ENCODE results near the gene CALN1.

- no peak for TF ChIP-seq ZFP36 (IDR thresholded peaks at IDR 0.05; ENCODE audit: low read depth, low read length, partially characterized antibody)
- TF ChIP-seq JUNB (CRISPR knock-in tag; conservative IDR thresholded peaks at IDR 0.05), result no peak
- TF ChIP-seq EZH2 (IDR thresholded peaks at IDR 0.05; ENCODE audit: borderline replicate concordance, low read depth, low read length), result no peak
- no peak for TF ChIP-seq ESRRA (IDR thresholded peaks at IDR 0.05; ENCODE audit: borderline replicate concordance, low read depth)
- TF ChIP-seq CTCF (IDR thresholded peaks at IDR 0.05 in 2 of 3, conservative IDR thresholded peaks at IDR 0.05 in 1 of 3; ENCODE audit: insufficient read depth in 2 of 3, low read depth in 1 of 3, low read length in 3 of 3), result no peak
- TF ChIP-seq USF2 (CRISPR knock-in tag; IDR thresholded peaks at IDR 0.05), result no peak
- TF ChIP-seq, protein P1, sequence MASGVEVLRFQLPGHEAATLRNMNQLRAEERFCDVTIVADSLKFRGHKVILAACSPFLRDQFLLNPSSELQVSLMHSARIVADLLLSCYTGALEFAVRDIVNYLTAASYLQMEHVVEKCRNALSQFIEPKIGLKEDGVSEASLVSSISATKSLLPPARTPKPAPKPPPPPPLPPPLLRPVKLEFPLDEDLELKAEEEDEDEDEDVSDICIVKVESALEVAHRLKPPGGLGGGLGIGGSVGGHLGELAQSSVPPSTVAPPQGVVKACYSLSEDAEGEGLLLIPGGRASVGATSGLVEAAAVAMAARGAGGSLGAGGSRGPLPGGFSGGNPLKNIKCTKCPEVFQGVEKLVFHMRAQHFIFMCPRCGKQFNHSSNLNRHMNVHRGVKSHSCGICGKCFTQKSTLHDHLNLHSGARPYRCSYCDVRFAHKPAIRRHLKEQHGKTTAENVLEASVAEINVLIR (CRISPR knock-in tag; IDR thresholded peaks at IDR 0.05), result no peak
Observed at GRCh38 chr7:72019436-72019835, 392.7 kb downstream of the CALN1 start.
